Duodenal mucosa (tissue), 2 donors: ENCODE measurements around the gene TMEM101.
"Not testable (repeated sequence)": the region's sequence is repeated elsewhere in the genome, so short reads cannot be mapped to it uniquely, and the experiment has no call there.

ENCODE experiments used
- H3K27ac ChIP-seq: one replicate; pipeline ENCODE4 v1.7.0; 2013; ENCODE audit warnings: low read depth, low read length
- H3K27me3 ChIP-seq, 2 donors: one replicate each; pipeline ENCODE4 v1.7.0; 2013; ENCODE audit warnings: low read length in 2 of 2, control low read depth in 1 of 2; ENCODE audit not compliant: insufficient read depth in 2 of 2, control insufficient read depth in 1 of 2
- H3K36me3 ChIP-seq, 2 donors: one replicate each; pipeline ENCODE4 v1.7.0; 2013; ENCODE audit warnings: low read length in 2 of 2, control low read depth in 1 of 2; ENCODE audit not compliant: insufficient read depth in 2 of 2, control insufficient read depth in 1 of 2
- H3K4me1 ChIP-seq, 2 donors: one replicate each; pipeline ENCODE4 v1.7.0; 2013; ENCODE audit warnings: low read length in 2 of 2, control low read depth in 1 of 2; ENCODE audit not compliant: insufficient read depth in 2 of 2, control insufficient read depth in 1 of 2
- H3K4me3 ChIP-seq, 2 donors: one replicate each; pipeline ENCODE4 v1.7.0; 2013; ENCODE audit warnings: low read length in 2 of 2, low read depth in 1 of 2
- H3K9ac ChIP-seq, 2 donors: one replicate each; pipeline ENCODE4 v1.7.0; 2013; ENCODE audit warnings: low read length in 2 of 2, low read depth in 1 of 2
- H3K9me3 ChIP-seq, 2 donors: one replicate each; pipeline ENCODE4 v1.7.0; 2013; ENCODE audit warnings: low read length in 2 of 2, control low read depth in 1 of 2; ENCODE audit not compliant: control insufficient read depth in 1 of 2

The TMEM101 gene

GRCh38 chr17:43961954-43962353, 52.8 kb downstream of the TMEM101 start:
- H3K9ac ChIP-seq = no peak overlapping the region
- H3K36me3 ChIP-seq = no peaks in the 10 kb centered on the region
- H3K27me3 ChIP-seq = peaks cover 0 to 12% of the 10 kb centered on the region in 2 donors
- H3K27ac ChIP-seq = no peak overlapping the region
- no peak overlapping the region for H3K4me3 ChIP-seq
- H3K4me1 ChIP-seq = no peaks in the 10 kb centered on the region
- no peaks in the 10 kb centered on the region for H3K9me3 ChIP-seq

GRCh38 chr17:43961292-43961691, 53.5 kb downstream of the TMEM101 start:
- H3K9me3 ChIP-seq, H3K4me3 ChIP-seq, H3K27ac ChIP-seq, H3K9ac ChIP-seq, H3K36me3 ChIP-seq, H3K4me1 ChIP-seq: not testable (repeated sequence)
- peaks cover 0 to 15% of the 10 kb centered on the region in 2 donors for H3K27me3 ChIP-seq
